Tongue (tissue), 2 donors: ENCODE measurements around the gene GAB2. TPM values are rescaled to one million over a fixed set of nuclear protein-coding genes. Genes with fewer than 3 reads are reported as not detected.
"Not testable (repeated sequence)": the region's sequence is repeated elsewhere in the genome, so short reads cannot be mapped to it uniquely, and the experiment has no call there.

Experiments
- DNase-seq: peaks from one replicate; pipeline ENCODE4 v3.0.0-alpha.2; 2015
- total RNA-seq: library from RNA; depleted of rRNA; stranded (reverse); fragments of >200 nt; gene quantifications from one replicate; pipeline ENCODE4 v1.2.3, GENCODE V29; 2014

GAB2 gene
- total RNA-seq, 1 donor from 2014 or later: 14.2 TPM

DNA sequence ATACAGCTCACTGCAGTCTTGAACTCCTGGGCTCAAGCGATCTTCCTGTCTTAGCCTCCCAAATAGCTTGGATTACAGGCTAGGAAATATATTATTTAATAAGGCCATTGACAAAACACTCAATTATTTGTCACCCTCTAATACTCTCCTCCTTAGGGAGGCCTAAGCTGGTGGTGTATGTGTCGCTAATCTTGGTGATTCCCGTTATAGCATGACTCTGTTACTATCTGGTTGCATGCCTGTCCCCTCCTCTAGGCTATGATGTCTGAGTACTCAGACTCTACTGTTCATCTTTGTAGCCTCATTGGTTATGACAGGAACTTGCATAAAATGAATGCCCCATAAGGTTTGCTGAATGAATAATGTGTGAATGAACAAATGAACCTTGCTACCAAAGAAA is 141.3 kb downstream of the GAB2 start:
- DNase-seq: no peak

DNA sequence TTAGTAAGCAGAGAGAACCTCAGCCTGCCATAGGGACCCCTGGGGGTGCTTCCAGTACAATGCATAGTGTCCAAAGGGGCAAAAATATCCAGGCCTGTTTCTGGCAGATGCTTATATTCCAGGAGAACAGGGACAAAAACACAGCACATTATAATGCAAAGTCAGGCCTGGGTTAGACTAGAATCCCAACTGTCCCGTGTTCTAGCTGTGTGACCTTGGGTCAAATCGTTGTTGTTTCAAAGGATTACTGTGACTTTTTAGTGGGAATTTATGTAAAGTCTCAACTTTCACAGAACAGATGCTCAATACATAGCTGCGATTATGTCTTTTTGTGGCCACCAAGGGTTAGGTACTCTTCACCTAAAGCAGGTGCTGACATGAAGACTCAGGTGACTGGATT is 142.9 kb downstream of the GAB2 start:
- no peak for DNase-seq

DNA sequence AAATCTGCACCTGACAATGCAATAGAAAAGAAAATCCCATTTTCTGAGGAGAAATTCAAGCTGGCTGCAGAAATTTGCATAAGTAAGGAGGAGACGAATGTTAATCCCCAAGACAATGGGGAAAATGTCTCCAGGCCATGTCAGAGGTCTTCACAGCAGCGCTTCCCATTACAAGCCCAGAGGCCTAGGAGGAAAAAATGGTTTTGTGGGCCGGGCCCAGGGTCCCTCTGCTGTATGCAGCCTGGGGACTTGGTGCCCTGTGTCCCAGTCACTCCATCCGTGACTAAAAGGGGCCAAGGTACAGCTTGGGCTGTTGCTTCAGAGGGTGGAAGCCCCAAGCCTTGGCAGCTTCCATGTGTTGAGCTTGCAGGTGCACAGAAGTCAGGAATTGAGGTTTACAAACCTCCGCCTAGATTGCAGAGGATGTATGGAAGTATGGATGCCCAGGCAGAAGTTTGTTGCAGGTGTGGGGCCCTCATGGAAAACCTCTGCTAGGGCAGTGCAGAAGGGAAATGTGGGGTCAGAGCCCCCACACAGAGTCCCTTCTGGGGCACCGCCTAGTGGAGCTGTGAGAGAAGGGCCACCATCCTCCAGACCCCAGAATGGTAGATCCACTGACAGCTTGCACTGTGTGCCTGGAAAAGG is 144.9 kb downstream of the GAB2 start:
- DNase-seq: not testable (repeated sequence)

DNA sequence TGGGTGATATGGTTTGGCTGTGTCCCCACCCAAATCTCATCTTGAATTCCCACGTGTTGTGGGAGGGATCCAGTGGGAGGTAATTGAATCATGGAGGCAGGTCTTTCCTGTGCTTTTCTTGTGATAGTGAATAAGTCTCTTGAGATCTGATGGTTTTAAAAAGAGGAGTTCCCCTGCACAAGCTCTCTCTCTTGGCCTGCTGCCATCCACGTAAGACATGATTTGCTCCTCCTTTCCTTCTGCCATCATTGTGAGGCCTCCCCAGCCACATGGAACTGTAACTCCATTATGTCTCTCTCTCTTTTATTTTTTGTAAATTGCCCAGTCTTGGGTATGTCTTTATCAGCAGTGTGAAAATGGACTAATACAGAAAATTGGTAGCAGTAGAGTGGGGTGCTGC is 145.8 kb downstream of the GAB2 start:
- not testable (repeated sequence) for DNase-seq

DNA sequence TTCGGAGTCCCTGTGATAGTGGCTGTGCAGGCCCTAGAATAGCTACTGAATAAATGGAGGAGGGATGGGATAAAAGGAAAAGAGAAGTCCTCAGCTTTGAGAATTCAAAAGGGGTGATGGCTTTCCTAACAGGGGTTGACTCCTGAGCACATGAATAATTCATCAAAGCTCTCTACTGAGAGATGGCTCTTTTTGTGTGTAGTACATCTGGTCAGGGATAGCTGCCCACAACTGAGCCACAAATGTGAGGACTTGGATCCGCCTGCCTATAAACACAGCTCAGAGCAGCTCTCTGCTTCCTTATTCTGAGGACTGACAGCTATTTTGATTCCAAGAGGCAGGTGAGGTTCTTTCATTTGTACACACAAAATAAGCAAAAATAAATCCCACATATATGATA is 146.6 kb downstream of the GAB2 start:
- DNase-seq: no peak

DNA sequence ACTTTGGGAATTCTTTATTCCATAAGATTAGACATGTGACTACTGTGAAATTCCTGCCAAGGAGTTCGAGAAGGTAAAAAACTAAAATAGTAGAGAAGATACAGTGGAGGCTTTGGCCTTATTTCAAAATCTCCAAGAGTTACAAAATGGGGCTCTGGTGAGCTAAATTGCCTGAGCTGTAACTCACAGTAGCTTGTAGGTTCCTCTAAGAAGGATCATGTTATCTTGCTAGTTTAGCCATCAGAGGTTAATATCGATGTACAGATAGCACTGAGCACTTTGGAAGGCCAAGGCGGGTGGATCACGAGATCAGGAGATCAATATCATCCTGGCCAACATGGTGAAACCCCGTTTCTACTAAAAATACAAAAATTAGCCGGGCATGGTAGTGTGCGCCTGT is 147.8 kb downstream of the GAB2 start:
- DNase-seq: no peak

DNA sequence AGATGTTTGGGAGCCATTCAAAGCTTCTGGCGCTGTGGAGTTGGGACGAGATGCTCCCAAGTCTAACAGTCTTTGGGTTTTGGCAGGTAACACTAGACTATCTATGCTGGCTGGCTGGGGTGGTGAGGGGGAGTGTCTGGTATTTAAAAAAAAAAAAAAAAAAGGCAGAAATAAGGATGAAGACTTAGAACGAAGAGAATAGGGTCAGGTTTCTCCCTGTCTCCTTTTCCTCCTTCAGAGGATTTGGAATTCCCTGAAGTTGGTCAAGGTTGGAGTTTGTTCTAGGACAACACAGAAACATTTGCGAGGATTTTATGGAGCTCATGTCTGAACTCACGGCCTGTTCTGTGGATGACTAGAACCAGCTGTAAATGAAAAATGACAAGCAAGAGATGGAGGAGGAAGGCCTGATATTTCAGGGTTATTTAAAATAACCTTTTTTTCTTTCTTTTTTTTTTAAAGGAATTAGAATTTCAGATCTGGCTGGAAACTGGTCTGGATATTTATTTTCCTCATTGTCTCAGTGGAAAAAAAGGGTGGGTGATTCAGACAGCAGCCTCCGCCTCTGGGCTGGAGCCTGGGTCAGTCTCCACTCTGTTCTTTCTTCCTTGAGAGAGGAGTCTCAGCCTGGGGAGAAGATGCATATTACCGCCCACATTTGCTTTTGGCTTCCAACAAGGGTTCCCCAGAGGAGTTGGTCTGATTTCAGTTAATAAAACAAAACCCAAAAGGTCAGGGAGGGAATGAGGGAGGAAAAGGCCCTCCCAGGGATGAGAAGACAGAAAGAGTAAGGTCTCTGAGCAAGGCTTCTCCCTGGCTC is 148.8 kb downstream of the GAB2 start:
- DNase-seq: peak; percentile 48

DNA sequence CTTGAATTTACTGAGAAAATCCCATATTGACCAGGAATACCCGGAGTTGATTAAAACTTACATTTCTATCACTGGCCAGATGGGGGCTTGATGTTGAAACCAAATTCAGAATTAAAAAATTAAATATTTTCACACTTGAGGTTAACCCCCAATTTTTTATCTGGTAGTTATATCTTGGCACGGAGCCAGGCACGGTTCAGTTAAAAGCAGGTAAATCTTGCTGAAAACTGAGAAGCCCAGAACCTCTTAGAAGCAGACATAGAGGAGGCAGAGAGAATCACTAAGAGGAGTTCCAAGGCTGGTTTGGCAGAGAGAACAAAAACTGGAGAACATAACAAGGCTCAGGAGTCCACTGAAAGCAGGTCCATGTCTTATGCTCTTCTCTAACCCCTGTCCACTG is 151.2 kb downstream of the GAB2 start:
- DNase-seq: no peak

DNA sequence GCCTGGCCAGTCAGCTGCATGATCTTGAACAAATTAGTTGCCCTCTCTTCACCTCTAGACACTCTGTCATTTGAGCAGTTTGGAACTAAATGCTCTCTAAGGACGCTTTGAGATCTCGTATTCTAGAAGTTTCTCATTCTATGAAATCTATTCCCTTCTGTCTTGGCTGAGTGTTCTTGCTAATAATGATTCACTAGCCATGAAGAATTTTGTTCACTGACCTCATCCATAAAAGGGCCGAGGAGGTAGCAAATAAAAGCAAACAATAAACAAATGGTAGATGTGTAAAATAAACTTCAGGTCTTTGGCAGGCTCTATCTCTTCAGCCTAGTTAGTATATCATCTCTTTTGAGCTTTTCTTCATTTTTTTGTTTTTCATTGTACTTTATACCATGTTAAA is 152.3 kb downstream of the GAB2 start:
- no peak for DNase-seq

DNA sequence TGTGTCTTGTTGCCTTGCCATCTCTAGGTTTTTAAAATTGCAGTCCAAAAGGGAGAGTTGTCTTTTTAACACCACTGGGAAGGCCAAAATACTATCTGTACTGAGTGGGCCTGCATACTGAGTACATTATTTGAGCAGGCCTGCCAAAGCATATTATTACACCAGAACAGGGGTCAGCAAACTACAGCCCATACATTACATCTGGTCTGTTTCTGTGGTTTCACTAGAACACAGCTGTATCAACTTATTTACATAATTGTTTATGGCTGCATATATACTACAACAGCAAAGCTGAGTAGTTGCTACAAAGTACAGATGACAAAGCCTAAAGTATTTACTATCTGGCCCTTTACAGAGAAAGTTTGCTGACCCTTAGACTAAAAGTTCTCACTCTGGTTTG is 154.9 kb downstream of the GAB2 start:
- DNase-seq: peak; percentile 58

DNA sequence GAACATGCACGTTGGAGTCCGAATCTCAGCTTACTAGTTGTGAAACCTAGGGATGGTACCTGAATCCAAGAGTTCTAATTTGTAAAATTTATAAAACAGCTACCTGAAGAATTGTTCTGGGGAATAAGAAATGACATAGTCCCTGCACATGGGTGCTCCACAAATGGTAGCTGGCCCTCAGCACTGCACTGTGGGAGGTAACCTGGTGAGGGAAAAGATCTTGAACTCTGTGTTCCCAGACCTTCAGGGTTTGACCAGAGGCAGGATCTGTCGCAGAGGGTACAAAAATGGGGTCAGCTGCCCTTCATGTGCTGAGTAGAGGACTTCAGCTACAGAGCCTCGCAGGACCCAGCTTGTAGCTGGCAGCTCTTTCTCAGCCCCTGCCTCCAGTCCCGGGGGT is 155.4 kb downstream of the GAB2 start:
- no peak for DNase-seq

DNA sequence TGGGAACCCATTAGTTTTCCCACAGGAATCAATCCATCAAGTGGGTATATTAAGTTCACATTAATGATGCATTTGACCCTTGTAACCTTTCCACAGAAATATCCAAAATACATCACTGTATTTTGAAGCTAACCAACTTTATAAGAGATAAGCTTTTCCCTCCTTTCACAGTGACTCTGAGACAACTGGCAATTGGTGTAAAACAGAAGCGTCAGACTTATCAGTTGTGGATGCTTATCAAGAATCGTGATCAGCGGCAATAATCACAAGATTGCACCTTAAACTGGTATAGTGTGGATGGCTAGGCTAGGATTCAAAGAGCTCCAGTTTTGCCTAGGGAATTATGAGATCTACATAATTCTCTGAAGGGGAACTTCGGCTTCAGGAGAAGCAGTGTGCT is 155.8 kb downstream of the GAB2 start:
- DNase-seq: no peak

DNA sequence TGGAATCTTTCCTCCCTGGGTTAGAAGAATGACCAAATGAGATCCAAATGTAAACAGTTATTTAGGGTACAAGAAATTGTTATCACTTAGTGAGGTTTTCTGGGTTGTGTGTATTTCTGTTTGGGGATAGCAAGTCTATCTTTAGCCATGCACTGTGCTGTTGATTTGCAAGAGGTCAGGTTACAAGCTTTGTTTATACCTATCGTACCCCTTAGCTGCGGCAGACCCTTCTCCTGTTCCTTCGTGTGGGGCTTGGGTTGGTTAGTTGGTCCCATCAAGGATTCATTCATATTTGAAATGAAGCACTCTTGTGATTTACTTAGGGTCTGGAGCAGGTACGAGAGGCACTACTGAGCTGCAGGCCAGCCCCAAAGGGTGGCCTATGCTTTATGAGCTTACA is 156.3 kb downstream of the GAB2 start:
- DNase-seq: no peak

DNA sequence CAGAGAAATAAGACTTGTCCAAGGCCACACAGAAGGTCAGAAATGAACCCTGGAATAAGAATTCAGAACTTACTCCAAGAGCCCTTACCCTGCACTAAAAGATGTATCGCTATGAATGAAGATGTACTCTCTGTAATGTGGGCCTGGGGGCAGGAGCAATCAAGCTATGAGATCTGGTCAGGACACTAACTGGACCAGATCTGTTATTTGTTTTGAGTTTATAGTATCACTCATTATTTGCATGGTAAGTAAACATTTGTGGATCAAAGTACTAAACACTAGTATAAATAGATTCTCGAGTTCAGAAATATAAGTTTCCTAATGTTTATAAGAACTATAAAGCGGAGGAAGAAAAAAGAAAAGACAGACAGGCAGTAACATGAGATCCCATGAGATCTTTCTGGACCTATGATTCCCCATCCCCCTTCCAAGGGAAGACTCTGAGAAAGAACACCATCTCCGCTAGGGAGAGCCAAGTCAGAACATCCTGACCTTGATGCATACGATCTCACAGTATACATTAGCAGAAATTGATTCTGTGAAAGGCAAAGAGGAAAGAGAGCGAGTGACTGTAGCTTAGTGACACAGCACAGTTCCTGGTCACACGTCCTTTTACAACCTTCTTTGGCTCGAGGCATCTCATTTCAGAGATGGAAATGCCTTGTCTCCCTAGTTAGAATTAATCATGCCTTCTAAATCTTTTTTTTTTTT is 157.7 kb downstream of the GAB2 start:
- no peak for DNase-seq

DNA sequence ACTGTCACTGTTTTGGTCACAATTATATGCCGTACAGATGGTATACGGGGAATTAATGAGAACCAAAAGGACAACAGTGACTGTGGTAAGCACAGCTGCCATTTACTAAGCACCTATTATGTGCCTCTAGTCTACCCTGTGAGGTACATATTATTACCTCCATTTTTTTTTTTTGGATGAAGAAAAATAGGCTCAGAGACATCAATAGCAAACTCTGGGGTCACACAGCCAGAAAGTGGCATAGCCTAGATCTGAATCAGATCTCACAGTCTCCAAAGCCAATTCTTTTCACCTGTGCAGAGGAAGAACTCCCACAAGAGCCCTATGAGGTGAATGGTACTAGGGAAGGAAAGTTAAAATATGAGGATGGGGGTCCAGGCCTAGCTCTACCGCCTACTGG is 160.0 kb downstream of the GAB2 start:
- no peak for DNase-seq

DNA sequence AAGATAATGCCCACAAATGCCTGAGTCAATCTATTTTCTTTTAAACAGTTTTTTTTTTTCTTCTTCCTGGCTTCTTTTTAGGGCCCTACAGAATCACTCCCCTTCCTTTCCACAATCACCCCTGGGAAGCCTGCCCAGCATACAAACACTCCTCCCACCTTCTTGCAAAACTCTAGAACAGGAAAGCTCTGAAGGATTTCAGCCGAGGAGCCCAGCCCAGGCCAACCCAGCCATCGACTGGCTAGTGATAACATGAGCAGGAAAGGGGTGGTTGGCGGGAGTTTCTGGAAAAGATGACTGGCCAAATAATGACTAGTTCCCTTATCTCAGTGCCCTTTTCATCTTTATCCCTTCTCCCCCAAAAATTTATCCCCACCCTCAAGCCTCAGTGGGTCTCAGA is 160.7 kb downstream of the GAB2 start:
- no peak for DNase-seq

DNA sequence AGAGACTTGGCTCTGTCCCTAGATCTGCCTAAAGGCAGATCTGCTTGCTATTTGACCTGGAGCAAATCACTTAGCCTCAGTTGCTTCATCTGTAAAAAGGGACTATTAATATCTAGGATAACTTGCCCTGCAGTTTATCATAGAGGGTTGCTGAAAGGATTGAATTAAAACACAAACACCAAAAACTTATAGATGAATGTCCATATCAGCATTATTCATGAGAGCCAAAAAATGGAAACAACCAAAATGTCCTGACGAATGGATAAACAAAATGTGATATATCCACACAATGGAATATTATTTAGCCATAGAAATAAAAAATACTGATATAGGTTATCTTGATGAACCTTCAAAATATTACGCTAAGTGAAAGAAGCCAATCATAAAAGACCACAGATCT is 161.7 kb downstream of the GAB2 start:
- no peak for DNase-seq

DNA sequence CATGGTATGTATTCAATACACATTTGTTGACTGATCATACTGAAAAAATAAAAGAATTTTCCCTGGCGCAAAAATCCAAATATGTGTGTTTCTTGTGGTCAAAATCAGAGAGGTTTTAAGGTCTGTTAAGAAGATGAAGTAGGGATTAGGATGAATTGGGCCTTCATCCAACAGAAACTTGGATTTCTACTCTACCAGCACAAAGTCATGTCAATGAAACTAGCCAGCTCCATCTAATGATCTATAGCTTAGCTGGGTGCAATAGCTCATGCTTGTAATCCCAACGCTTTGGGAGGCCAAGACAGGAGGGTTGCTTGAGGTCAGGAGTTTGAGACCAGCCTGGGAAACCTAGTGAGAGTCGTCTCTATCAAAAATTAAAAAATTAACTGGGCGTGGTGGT is 163.4 kb downstream of the GAB2 start:
- DNase-seq: no peak

DNA sequence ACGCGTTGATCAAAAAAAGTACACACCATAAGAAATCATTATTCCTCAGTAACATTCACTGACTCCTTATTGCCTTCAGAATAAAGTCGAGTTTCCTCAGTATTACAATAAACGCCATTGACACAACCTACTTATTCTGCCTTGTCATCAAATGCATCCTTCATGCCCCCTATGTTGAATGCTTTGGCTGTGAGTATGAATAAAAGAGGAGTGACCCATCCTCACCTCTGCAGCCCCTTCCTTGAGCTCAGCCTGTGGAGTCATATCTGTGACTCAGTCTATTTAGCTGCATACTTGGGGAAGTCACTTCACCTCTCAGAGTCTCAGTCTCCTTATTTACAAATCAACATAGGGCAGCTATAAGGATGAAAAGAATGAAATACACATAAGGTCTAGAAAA is 163.8 kb downstream of the GAB2 start:
- no peak for DNase-seq

DNA sequence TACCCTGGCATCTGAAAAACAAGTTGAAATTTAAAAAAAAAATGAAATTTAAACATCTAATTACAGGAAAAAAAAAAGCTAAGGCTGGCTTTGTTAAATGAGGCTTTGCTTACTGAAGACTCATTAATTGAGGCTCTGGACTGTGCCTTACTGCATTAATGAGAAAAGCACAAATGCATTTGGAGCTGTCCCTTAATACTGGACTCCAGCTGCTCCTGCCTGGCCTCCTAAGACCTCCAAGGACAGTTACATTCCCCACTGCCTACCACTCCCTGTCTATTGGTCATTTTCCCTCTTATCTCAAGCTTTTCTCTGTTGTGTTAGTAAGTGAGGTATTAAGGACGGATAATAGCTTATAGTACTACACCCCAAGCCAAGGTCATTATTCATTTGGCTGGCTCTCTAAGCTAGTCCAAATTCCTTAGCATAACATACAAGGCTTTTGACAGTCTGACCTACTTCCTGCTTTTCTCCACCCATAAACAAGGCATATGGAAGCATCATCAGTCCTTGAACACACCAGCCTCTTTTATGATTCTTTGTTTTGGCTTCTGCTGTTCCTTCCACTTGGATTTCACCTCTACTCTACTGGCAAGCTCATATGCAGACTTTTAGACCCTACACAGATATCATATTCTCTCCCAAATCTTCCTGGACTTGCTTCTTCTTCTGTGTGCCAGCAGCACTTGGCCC is 166.4 kb downstream of the GAB2 start:
- no peak for DNase-seq

DNA sequence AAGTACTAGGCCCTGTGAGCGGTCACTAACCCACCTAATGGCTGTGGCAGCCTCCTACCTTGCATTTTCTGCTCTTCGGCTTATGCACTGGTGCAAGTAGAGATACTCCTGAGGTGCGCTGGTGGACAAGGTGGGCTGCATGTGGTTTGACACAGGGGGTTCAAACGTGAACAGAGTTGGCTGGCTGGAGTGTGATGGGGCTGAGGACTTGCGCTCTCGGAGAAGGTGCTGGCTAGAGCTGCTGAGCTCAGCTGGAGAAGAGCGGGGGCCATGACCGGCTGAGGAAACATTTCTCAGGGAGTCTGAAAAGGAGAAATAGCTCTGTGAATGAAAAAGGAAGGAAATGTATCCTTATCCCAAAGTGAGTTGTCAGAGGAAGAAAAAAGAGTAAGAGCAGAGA is 167.5 kb downstream of the GAB2 start:
- no peak for DNase-seq

DNA sequence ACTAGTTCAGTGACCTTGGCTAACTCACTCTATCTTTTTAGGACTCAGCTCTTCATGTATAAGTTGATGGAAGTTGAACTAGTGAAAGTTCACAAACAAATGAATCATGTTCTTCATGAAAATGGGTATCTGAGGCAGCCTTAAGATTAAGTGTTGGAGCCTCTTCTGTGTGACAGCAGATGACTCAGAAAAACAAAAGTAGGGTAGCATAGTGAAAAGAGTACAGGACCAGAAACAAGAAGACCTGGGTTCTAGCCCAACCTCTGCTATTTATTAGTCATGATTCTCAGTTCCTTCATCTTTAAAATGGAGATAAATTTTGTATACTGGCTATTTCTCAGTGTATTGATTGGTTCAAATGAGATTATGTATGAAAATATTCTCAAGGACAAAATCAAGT is 168.7 kb downstream of the GAB2 start:
- no peak for DNase-seq

DNA sequence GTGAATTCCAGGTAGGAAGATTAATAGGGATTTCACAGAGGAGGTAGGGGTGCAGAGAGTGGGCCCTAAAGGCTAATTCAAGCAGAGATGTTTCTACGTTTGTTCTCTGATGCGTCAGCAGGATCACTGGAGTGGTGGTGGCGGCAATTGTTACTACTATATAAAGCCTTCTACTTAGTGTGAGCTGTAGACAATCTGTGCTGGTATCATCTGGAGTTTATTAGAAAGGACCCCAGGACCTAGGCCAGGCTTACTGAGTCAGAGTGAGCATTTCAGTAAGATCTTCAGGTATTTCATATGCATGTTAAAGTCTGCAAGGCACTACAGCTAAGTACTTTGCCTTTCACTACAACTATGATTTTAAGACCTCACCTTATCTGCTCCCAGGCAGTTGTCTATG is 169.4 kb downstream of the GAB2 start:
- no peak for DNase-seq
